OCI-M2 (cell line): ENCODE measurements around the gene SLC16A3.
"Not testable (repeated sequence)": the region's sequence is repeated elsewhere in the genome, so short reads cannot be mapped to it uniquely, and the experiment has no call there.

ENCODE experiments used
- DNase-seq: peaks from one replicate; lab custom pipeline; 2025; ENCODE audit not compliant: unreplicated experiment; lab: John Stamatoyannopoulos, UW

SLC16A3 gene

GRCh38 chr17:82245134-82246039 is 16.5 kb downstream of the SLC16A3 start:
- DNase-seq = no peak

- DNase-seq = no peak
Observed at GRCh38 chr17:82246040-82246364, 17.2 kb downstream of the SLC16A3 start.

- no peak for DNase-seq
Observed at GRCh38 chr17:82246365-82247181, 17.7 kb downstream of the SLC16A3 start.

GRCh38 chr17:82247182-82247823 is 18.5 kb downstream of the SLC16A3 start:
- no peak for DNase-seq

GRCh38 chr17:82247856-82248671 is 19.2 kb downstream of the SLC16A3 start:
- DNase-seq = no peak

- DNase-seq = no peak
Observed at GRCh38 chr17:82248815-82249674, 20.2 kb downstream of the SLC16A3 start.

- no peak for DNase-seq
Observed at GRCh38 chr17:82249896-82250581, 21.2 kb downstream of the SLC16A3 start.

- DNase-seq = no peak
Observed at GRCh38 chr17:82250868-82251500, 22.1 kb downstream of the SLC16A3 start.

GRCh38 chr17:82252511-82253178 is 23.8 kb downstream of the SLC16A3 start:
- DNase-seq = no peak

- no peak for DNase-seq
Observed at GRCh38 chr17:82253179-82253544, 24.3 kb downstream of the SLC16A3 start.

GRCh38 chr17:82254096-82254495 is 25.3 kb downstream of the SLC16A3 start:
- DNase-seq = not testable (repeated sequence)

- DNase-seq = not testable (repeated sequence)
Observed at GRCh38 chr17:82254746-82255145, 25.9 kb downstream of the SLC16A3 start.

- no peak for DNase-seq
Observed at GRCh38 chr17:82255402-82255972, 26.6 kb downstream of the SLC16A3 start.

- no peak for DNase-seq
Observed at GRCh38 chr17:82256242-82256885, 27.5 kb downstream of the SLC16A3 start.

- no peak for DNase-seq
Observed at GRCh38 chr17:82257473-82257872, 28.6 kb downstream of the SLC16A3 start.

- no peak for DNase-seq
Observed at GRCh38 chr17:82258555-82258954, 29.7 kb downstream of the SLC16A3 start.
